DND-41 (cell line): Measurements from ENCODE around the gene HMG20B.

Experiments
- ATAC-seq: fragments of 200-7000 bp; cut with Tn5 transposase; 3 replicates; pipeline ENCODE4 v1.9.1; 2021; ENCODE audit warnings: low read depth; ENCODE audit not compliant: insufficient read depth
- DNase-seq: peaks from one replicate; pipeline ENCODE4 v3.0.0-alpha.2; 2020
- H2AFZ ChIP-seq: 2 replicates; pipeline ENCODE4 v1.6.0; 2012; ENCODE audit warnings: low read depth, low read length
- H3K27ac ChIP-seq: 2 replicates; pipeline ENCODE4 v1.5.1; 2012; ENCODE audit warnings: low read length, inconsistent platforms
- H3K27me3 ChIP-seq: fragments of 200-600 bp; sonication (generic); 2 replicates; pipeline ENCODE4 v1.6.0; 2012; ENCODE audit warnings: low read length, mild to moderate bottlenecking, inconsistent platforms; ENCODE audit not compliant: insufficient read depth, poor library complexity
- H3K36me3 ChIP-seq: 2 replicates; pipeline ENCODE4 v1.5.1; 2012; ENCODE audit warnings: low read length, inconsistent platforms; ENCODE audit not compliant: insufficient read depth
- H3K4me1 ChIP-seq: 2 replicates; pipeline ENCODE4 v1.5.1; 2012; ENCODE audit warnings: mild to moderate bottlenecking, low read length; ENCODE audit not compliant: insufficient read depth
- H3K4me2 ChIP-seq: 2 replicates; pipeline ENCODE4 v1.6.0; 2012; ENCODE audit warnings: mild to moderate bottlenecking, moderate library complexity, low read length, inconsistent platforms; ENCODE audit not compliant: insufficient read depth
- H3K4me3 ChIP-seq, 2 experiments: fragments of 200-600 bp in 1 of 2; shearing (Covaris generic) in 1 of 2; 2 replicates each; pipeline ENCODE4 v1.5.1; 2012 to 2016; ENCODE audit warnings: inconsistent platforms in 2 of 2, low read length in 2 of 2, mild to moderate bottlenecking in 2 of 2, low read depth in 1 of 2, moderate library complexity in 1 of 2
- H3K79me2 ChIP-seq: 2 replicates; pipeline ENCODE4 v1.6.0; 2012; ENCODE audit warnings: low read length, inconsistent platforms; ENCODE audit not compliant: insufficient read depth
- H3K9ac ChIP-seq: 2 replicates; pipeline ENCODE4 v1.6.0; 2012; ENCODE audit warnings: low read depth, mild to moderate bottlenecking, inconsistent platforms, low read length, moderate library complexity
- H3K9me3 ChIP-seq: 2 replicates; pipeline ENCODE4 v1.5.1; 2012; ENCODE audit warnings: low read length, moderate library complexity, mild to moderate bottlenecking, inconsistent platforms; ENCODE audit not compliant: insufficient read depth, severe bottlenecking
- H4K20me1 ChIP-seq: 2 replicates; pipeline ENCODE4 v1.6.0; 2012; ENCODE audit warnings: low read length; ENCODE audit not compliant: insufficient read depth
- EZH2 ChIP-seq: IDR thresholded peaks from 3 replicates; pipeline ENCODE4 v1.6.1; 2012; ENCODE audit warnings: borderline replicate concordance, low read depth, mild to moderate bottlenecking, moderate library complexity, low read length, inconsistent platforms; ENCODE audit not compliant: severe bottlenecking
- TF ChIP-seq, protein P1 (sequence below): IDR thresholded peaks from 2 replicates; pipeline ENCODE4 v1.5.1; 2012; ENCODE audit warnings: borderline replicate concordance, low read length, moderate library complexity, mild to moderate bottlenecking; ENCODE audit not compliant: poor library complexity, severe bottlenecking; ENCODE audit errors: extremely low read depth

Gene HMG20B

DNA sequence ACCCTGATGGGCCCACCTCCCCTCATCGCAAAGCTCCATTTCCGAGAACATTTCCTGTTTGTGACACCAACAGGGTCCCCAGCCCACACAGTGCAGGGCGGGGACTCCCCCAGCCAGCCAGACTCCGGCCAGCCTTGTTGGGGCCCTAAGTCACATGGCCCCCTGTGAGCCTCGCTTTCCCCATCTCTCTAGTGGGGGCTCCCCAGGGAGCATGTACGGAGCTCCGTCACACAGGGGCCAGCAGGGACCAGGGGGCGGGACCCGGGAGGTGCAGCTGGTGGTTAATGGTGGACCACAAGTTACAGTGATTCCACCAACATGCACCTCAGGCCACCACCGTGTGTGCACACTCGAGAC is 32.2 kb downstream of the HMG20B start:
- Histone ChIP-seq H3K27me3 (no peaks in the 10 kb centered on the region), H3K27ac (no peak overlapping the region), H3K36me3 (no peaks in the 10 kb centered on the region), H3K4me3 (no peak overlapping the region), H3K4me2 (no peak overlapping the region), H3K4me1 (no peaks in the 10 kb centered on the region), H3K9ac (no peak overlapping the region), H3K9me3 (no peaks in the 10 kb centered on the region), H3K79me2 (no peaks in the 10 kb centered on the region), H2AFZ (no peak overlapping the region), H4K20me1 (no peaks in the 10 kb centered on the region)
- TF ChIP-seq, protein P1, sequence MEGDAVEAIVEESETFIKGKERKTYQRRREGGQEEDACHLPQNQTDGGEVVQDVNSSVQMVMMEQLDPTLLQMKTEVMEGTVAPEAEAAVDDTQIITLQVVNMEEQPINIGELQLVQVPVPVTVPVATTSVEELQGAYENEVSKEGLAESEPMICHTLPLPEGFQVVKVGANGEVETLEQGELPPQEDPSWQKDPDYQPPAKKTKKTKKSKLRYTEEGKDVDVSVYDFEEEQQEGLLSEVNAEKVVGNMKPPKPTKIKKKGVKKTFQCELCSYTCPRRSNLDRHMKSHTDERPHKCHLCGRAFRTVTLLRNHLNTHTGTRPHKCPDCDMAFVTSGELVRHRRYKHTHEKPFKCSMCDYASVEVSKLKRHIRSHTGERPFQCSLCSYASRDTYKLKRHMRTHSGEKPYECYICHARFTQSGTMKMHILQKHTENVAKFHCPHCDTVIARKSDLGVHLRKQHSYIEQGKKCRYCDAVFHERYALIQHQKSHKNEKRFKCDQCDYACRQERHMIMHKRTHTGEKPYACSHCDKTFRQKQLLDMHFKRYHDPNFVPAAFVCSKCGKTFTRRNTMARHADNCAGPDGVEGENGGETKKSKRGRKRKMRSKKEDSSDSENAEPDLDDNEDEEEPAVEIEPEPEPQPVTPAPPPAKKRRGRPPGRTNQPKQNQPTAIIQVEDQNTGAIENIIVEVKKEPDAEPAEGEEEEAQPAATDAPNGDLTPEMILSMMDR, result no peak
- TF ChIP-seq EZH2, result no peak
- ATAC-seq, result peak; percentile 38; the same call in 1 of the 3 replicates
- no peak for DNase-seq

DNA sequence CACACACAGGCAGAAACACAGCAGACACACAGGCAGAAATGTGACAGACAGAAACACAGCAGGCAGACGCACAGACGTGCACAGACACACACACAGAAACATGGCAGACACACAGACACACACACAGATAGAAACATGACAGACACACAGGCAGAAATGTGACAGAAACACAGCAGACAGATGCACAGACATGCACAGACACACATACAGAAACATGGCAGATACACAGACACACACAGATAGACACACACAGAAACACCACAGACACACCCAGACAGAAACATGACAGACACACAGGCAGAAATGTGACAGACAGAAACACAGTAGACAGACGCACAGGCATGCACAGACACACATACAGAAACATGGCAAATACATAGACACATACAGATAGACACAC is 32.6 kb downstream of the HMG20B start:
- ATAC-seq (no peak), DNase-seq (no peak)
- no peak overlapping the region for H3K27ac ChIP-seq
- H3K4me3 ChIP-seq, result no peak overlapping the region
- TF ChIP-seq EZH2, result no peak
- TF ChIP-seq, protein P1, result no peak
- H3K9ac ChIP-seq, result no peak overlapping the region
- no peaks in the 10 kb centered on the region for H3K79me2 ChIP-seq
- no peaks in the 10 kb centered on the region for H4K20me1 ChIP-seq
- no peaks in the 10 kb centered on the region for H3K4me1 ChIP-seq
- peaks cover 2% of the 10 kb centered on the region for H3K36me3 ChIP-seq
- H3K27me3 ChIP-seq, result no peaks in the 10 kb centered on the region
- H2AFZ ChIP-seq, result no peak overlapping the region
- no peak overlapping the region for H3K4me2 ChIP-seq
- H3K9me3 ChIP-seq, result no peaks in the 10 kb centered on the region

DNA sequence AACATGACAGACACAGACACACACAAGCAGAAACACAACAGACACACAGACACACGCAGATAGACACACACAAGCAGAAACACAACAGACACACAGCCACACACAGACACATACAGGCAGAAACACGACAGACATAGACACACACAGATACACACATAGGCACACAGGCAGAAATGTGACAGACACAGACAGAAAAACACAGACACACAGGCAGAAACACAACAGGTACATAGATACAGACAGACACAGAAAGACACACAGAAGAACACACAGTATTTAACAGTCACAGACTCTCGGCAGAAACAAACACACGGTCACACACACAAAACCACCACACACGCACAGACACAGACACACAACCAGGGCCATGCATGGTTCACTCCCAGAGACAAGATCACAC is 33.0 kb downstream of the HMG20B start:
- Histone ChIP-seq H3K79me2 (no peaks in the 10 kb centered on the region), H3K4me3 (no peak overlapping the region), H4K20me1 (no peaks in the 10 kb centered on the region), H3K4me1 (no peaks in the 10 kb centered on the region), H2AFZ (no peak overlapping the region), H3K4me2 (no peak overlapping the region), H3K27me3 (no peaks in the 10 kb centered on the region), H3K36me3 (peaks cover 4% of the 10 kb centered on the region), H3K9ac (no peak overlapping the region), H3K9me3 (no peaks in the 10 kb centered on the region), H3K27ac (no peak overlapping the region)
- DNase-seq (no peak), ATAC-seq (no peak)
- no peak for TF ChIP-seq EZH2
- TF ChIP-seq, protein P1, result no peak

DNA sequence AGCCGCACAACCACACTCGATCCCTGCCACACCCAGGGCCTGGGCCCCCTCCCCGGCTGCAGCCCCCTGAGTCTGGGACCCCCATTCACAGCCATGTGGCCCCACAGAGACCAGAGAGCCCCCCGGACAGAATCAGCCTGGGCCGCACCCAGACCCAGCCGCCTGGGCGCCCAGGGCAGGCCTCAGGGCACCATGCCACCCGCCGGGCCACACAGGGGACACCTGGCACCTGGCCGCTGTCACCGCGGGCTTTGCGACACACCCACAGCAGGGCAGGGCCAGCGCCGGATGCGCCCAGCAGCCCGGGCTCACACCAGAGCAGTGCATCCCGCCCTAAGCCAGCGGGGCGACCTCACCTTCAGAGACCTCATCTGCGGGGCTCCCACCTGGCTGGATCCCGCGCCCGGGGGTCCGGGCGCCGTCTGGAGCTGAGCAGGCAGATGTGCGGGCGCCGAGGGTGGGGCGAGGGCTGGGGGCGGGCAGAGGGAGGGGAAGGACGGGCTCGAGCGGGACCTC is 33.5 kb downstream of the HMG20B start:
- no peak overlapping the region for H3K4me2 ChIP-seq
- ATAC-seq, result no peak
- no peak overlapping the region for H2AFZ ChIP-seq

More for the DNA sequence above, 33.5 kb downstream of the HMG20B start:
- H3K79me2 ChIP-seq, result no peaks in the 10 kb centered on the region
- no peak overlapping the region for H3K9ac ChIP-seq
- H3K4me1 ChIP-seq, result no peaks in the 10 kb centered on the region
- H3K27me3 ChIP-seq, result no peaks in the 10 kb centered on the region
- no peak overlapping the region for H3K4me3 ChIP-seq
- no peak for TF ChIP-seq EZH2
- TF ChIP-seq, protein P1, result no peak
- H3K27ac ChIP-seq, result no peak overlapping the region
- no peak for DNase-seq
- no peaks in the 10 kb centered on the region for H3K9me3 ChIP-seq
- peaks cover 9% of the 10 kb centered on the region for H3K36me3 ChIP-seq
- no peaks in the 10 kb centered on the region for H4K20me1 ChIP-seq
